Measurements from ENCODE around the gene GSTA3.
"Not testable (repeated sequence)": the region's sequence is repeated elsewhere in the genome, so short reads cannot be mapped to it uniquely, and the experiment has no call there.

GSTA3 gene

GRCh38 chr6:52909531-52909930 is at the start of gene GSTA3:
Gene GSTA3, minus strand, starts transcription at chr6:52909698. Its CDS starts 3,864 bp downstream, at chr6:52905834.
- no peak for DNase-seq (ENCODE audit: low read depth)

- DNase-seq (ENCODE audit: low read depth), result no peak
These were observed 49.2 kb upstream of the GSTA3 start for GRCh38 chr6:52958546-52959255.

- no peak for DNase-seq (ENCODE audit: low read depth)
These were observed 46.4 kb upstream of the GSTA3 start for GRCh38 chr6:52955871-52956270.

GRCh38 chr6:52953911-52954839 is 44.7 kb upstream of the GSTA3 start:
- peak; percentile 40 for DNase-seq (ENCODE audit: low read depth)

- no peak for DNase-seq (ENCODE audit: low read depth)
These were observed 36.8 kb upstream of the GSTA3 start for GRCh38 chr6:52946306-52946705.

GRCh38 chr6:52942821-52943220 is 33.3 kb upstream of the GSTA3 start:
- DNase-seq (ENCODE audit: low read depth), result not testable (repeated sequence)

GRCh38 chr6:52942221-52942620 is 32.7 kb upstream of the GSTA3 start:
- no peak for DNase-seq (ENCODE audit: low read depth)

- peak; percentile 73 for DNase-seq (ENCODE audit: low read depth)
These were observed 28.4 kb upstream of the GSTA3 start for GRCh38 chr6:52937908-52938307.

GRCh38 chr6:52933778-52934177 is 24.3 kb upstream of the GSTA3 start:
- no peak for DNase-seq (ENCODE audit: low read depth)

- no peak for DNase-seq (ENCODE audit: low read depth)
These were observed 21.9 kb upstream of the GSTA3 start for GRCh38 chr6:52931351-52931750.

- peak; percentile 96 for DNase-seq (ENCODE audit: low read depth)
These were observed 20.0 kb upstream of the GSTA3 start for GRCh38 chr6:52929321-52930164.

GRCh38 chr6:52927451-52927850 is 18.0 kb upstream of the GSTA3 start:
- DNase-seq (ENCODE audit: low read depth), result no peak

- DNase-seq (ENCODE audit: low read depth), result no peak
These were observed 16.7 kb upstream of the GSTA3 start for GRCh38 chr6:52925919-52926792.

- no peak for DNase-seq (ENCODE audit: low read depth)
These were observed 15.5 kb upstream of the GSTA3 start for GRCh38 chr6:52925042-52925441.

GRCh38 chr6:52923689-52924088 is 14.2 kb upstream of the GSTA3 start:
- not testable (repeated sequence) for DNase-seq (ENCODE audit: low read depth)

GRCh38 chr6:52922161-52922560 is 12.7 kb upstream of the GSTA3 start:
- no peak for DNase-seq (ENCODE audit: low read depth)

GRCh38 chr6:52921743-52922142 is 12.2 kb upstream of the GSTA3 start:
- no peak for DNase-seq (ENCODE audit: low read depth)

- DNase-seq (ENCODE audit: low read depth), result not testable (repeated sequence)
These were observed 10.0 kb upstream of the GSTA3 start for GRCh38 chr6:52919511-52919910.

GRCh38 chr6:52918771-52919170 is 9.3 kb upstream of the GSTA3 start:
- DNase-seq (ENCODE audit: low read depth), result not testable (repeated sequence)

- DNase-seq (ENCODE audit: low read depth), result peak; percentile 97
These were observed 8.7 kb upstream of the GSTA3 start for GRCh38 chr6:52918027-52918686.

GRCh38 chr6:52914516-52914915 is 5.0 kb upstream of the GSTA3 start:
- DNase-seq (ENCODE audit: low read depth), result no peak
